ENCODE results near the gene PRR12. TPM values are rescaled to one million over a fixed set of nuclear protein-coding genes. Genes with fewer than 3 reads are reported as not detected.
A peak's percentile ranks its signal among the peaks of the same experiment; 100 is the strongest.

PRR12 gene
- total RNA-seq, 1 donor from 2014 or later = 15.9 TPM

DNA sequence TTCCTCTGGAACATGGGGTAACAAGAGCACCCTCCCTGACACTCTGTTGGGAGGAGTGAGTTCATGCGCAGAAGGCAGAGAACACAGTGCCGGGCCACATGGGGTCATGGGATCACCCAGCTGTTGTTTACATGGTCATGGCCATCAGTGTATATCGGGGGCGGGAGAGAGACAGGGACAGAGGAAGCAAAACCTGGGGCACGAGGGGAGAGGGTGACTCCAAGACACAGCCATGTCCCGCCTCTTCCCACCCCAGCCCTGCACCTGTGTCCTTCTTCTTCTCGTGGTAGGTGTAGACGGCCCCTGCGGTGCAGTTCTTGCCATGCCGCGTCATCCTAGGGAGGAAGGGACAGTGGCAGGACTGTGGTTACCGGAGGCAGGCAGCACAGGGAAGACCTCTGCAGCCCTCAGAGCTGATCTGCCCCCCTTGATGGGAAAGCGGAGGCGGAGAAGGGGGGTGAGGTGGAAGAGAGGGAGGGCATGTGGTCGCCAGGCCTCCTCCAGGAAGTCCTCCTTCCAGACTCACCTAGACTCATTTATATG lies 30.6 kb upstream of the PRR12 start:
- intact Hi-C loops (cut with DNase I) = no loop called here
- no peak for DNase-seq (ENCODE audit: low spot score)

DNA sequence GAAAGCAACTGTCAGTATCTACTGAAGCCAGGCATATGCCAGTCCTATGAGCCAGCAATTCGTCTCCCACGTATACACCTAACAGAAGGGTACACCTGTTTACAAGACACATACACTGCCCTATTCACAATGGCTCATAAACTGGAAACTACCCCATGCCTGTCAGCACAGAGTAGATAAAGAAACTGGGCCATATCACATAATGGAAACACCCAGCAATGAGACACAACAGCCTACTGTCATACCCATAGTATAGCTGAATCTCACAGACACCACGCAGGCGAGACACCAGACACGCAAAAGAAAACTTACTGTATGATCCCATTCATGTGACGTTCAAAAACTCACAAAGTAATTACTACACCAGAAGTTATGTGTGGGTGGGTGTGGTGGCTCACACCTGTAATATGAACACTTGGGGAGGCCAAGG lies 26.4 kb upstream of the PRR12 start:
- intact Hi-C loops (cut with DNase I) = no loop called here
- DNase-seq (ENCODE audit: low spot score) = no peak

- DNase-seq (ENCODE audit: low spot score) = no peak
Observed at GRCh38 chr19:49565261-49565660, 25.7 kb upstream of the PRR12 start.

GRCh38 chr19:49566302-49566701 lies 24.7 kb upstream of the PRR12 start:
- intact Hi-C loops (cut with DNase I) = no loop called here
- DNase-seq (ENCODE audit: low spot score) = no peak

More at GRCh38 chr19:49565261-49565660, 25.7 kb upstream of the PRR12 start:
- intact Hi-C loops (cut with DNase I) = no loop called here

- intact Hi-C loops (cut with DNase I) = no loop called here
- no peak for DNase-seq (ENCODE audit: low spot score)
Observed at GRCh38 chr19:49567861-49568441, 23.0 kb upstream of the PRR12 start.

- no peak for DNase-seq (ENCODE audit: low spot score)
- intact Hi-C loops (cut with DNase I) = loop anchor here (2.0 kb wide), 1 partner anchor 67 kb away; no protein-coding TSS in a partner anchor
Observed at GRCh38 chr19:49570138-49570856, 20.7 kb upstream of the PRR12 start.

- intact Hi-C loops (cut with DNase I) = loop anchor here (2.0 kb wide), 1 partner anchor 68 kb away; no protein-coding TSS in a partner anchor
- DNase-seq (ENCODE audit: low spot score) = no peak
Observed at GRCh38 chr19:49570997-49571676, 19.8 kb upstream of the PRR12 start.

GRCh38 chr19:49573009-49573408 lies 18.0 kb upstream of the PRR12 start:
- intact Hi-C loops (cut with DNase I) = no loop called here
- DNase-seq (ENCODE audit: low spot score) = no peak

DNA sequence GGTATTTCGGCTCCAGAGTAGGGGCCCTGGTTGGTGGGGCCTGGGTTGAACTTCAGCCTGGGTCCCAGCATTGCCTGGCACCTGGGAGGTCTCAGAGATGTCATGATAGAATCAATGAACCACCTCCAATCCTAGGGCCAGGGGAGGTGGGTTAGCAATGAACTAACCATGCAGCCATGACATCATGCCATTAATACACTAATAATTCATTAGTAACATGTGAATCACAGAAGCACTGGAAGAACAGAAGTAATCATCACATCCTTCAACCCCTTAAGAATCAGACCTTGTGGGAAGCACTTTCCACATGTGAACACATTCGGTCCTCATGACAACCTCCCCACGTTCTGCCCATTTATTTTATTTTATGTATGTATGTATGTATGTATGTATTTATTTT lies 17.6 kb upstream of the PRR12 start:
- no peak for DNase-seq (ENCODE audit: low spot score)
- intact Hi-C loops (cut with DNase I) = no loop called here

DNA sequence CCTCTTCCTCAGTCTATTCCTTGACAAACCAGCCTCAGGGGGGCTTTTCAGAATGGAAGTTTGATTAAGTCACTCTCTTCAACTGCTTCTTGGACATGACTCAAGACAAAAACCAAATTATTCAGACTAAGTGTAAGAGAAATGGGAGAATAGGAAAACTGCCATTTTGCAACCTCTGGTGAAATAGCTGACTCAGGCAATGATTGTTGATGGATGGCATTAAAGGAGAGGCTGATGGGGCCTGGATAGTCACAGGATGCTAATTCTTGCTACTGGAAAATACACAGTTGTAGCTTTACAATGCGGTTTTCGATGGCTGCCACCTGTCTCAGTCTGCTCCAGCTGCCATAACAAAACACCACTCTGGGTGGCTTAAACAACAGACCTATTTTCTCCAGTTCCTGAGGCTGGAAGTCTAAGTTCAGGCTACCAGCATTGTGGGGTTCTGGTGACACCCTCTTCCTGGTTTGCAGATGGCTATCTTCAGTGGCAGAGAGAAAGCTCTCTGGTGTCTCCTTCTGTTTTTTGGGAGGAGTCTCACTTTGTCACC lies 16.7 kb upstream of the PRR12 start:
- DNase-seq (ENCODE audit: low spot score) = no peak
- intact Hi-C loops (cut with DNase I) = no loop called here

DNA sequence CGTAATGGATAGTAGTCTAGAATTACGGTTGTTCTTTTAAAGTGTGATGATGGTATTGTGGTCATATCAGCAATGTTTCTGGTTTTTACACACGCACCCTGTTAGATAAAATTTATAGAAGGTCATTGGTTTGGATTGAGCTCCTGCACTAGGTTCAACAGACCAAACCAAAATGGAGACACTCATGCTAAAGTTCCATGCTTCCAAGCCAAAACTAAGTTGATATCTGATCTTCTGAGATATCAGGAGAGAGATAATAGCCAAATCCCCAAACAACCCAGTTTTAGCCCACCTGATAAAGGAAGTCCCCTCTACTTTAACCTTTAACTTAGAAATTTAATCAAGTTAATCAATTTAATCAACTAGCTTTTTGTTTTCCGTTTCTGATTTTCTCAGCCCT lies 11.8 kb upstream of the PRR12 start:
- intact Hi-C loops (cut with DNase I) = no loop called here

DNA sequence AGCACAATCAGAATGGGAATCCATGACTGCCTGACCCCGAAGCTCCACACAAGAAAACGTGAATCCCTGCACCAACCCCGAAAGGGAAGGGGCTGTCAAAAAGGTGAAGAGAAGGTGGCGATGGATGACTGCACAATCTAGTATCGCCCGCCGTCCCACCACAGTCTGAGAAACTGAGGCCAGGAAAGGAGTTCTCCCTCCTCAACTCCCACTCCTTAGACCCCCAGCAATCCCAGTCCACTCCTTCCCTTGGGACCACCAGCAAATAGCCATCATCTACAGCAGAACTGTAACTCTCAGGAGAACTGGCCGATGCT lies 11.1 kb upstream of the PRR12 start:
- intact Hi-C loops (cut with DNase I) = no loop called here
- DNase-seq (ENCODE audit: low spot score) = no peak

More for the DNA sequence above, 11.8 kb upstream of the PRR12 start:
- no peak for DNase-seq (ENCODE audit: low spot score)

DNA sequence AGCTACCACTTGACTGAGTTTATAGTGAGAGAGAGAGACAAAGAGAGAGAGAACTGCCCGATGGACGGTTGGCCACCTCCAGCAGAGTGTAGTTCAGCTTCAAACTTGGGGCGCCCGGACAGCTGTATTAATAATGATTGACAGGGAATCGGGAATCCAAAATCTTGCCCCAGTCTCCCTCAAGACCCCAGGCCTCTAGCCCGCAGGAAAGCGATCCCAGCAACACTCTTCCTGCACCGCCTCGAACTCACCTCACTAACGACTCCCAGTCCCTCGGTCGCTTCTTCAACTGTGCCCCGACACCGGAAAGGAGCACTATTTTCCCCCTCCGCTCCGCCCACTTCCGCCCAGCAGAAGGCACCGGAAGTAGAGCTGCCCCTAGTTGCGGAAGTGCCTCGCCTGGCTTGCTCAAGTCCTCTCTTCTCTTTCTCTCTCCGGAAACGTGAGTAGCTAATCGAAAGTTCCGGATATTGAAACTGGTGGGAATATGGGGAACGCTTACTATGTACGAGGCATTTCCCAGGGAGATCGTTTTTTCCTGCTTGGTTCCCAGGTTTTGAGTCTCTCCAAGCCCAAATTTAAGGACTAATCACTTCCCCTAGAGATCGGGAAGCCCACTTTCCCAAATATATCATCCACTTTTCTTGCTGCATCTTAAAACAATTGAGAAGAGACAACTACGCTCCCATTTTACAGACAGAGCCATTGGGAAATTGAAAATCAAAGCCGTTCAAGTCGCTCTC lies 10.5 kb upstream of the PRR12 start, which contains the start of gene NOSIP:
NOSIP (minus strand) TSS at position 293 of the 743 bp plus-strand sequence. CDS start 19,865 bp downstream, outside the sequence.
- peak; percentile 96 for DNase-seq (ENCODE audit: low spot score)
- intact Hi-C loops (cut with DNase I) = no loop called here

- DNase-seq (ENCODE audit: low spot score) = no peak
- intact Hi-C loops (cut with DNase I) = no loop called here
Observed at GRCh38 chr19:49581007-49581508, 9.9 kb upstream of the PRR12 start, which contains the start of gene PRRG2. Gene PRRG2, plus strand, starts transcription at chr19:49581316. Its CDS starts 1,904 bp downstream, at chr19:49583220.

- intact Hi-C loops (cut with DNase I) = no loop called here
Observed at GRCh38 chr19:49583239-49583638, 7.7 kb upstream of the PRR12 start.

GRCh38 chr19:49585023-49585422 lies 6.0 kb upstream of the PRR12 start:
- DNase-seq (ENCODE audit: low spot score) = no peak
- intact Hi-C loops (cut with DNase I) = no loop called here

More at GRCh38 chr19:49583239-49583638, 7.7 kb upstream of the PRR12 start:
- DNase-seq (ENCODE audit: low spot score) = no peak

- intact Hi-C loops (cut with DNase I) = no loop called here
- no peak for DNase-seq (ENCODE audit: low spot score)
Observed at GRCh38 chr19:49587227-49587626, 3.8 kb upstream of the PRR12 start.

GRCh38 chr19:49588365-49589122 lies 2.4 kb upstream of the PRR12 start:
- intact Hi-C loops (cut with DNase I) = no loop called here
- DNase-seq (ENCODE audit: low spot score) = no peak
